ENCODE results near the gene GADD45B.
"Not testable (repeated sequence)": the region's sequence is repeated elsewhere in the genome, so short reads cannot be mapped to it uniquely, and the experiment has no call there.

GADD45B gene

DNA sequence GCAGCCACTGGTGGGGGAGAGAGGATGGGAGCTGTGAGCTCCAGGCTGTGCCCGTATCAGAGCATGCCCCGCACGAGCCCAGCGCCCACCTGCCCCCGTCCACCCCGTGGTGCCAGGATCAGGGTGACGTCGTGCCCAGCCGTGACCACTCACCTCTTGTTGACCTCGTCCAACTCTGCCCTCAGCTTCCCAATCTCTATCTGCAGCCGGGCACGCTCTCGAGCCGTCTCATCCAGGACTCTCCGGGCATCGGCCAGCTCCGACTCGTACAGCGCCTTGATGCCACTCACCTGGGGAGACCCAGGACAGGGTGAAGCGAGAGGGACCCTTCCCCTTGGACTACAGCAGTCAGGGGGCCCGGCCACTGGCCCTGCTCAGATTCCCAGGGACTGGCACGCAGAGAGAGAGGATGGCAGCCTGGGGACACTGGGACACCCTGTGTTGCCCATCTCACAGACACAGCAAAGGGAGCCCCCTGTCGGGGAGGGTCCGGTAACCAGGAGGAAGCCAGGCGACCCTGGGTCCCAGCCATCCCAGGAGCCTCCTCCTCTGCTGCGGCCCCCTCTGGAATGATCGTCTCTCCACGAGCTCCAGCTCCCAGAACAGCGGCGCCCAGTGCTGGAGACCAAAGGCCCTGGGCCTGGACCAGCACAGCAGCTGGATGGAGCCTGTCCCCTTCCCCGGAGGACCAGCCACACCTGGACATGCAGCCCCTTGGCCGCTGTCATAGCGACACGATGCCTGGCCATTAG, 31.5 kb upstream of the GADD45B start:
- no peak for DNase-seq (ENCODE audit: low read depth in 2 of 2)

GRCh38 chr19:2446381-2446780, 29.5 kb upstream of the GADD45B start:
- DNase-seq (ENCODE audit: low read depth in 2 of 2), result no peak

DNA sequence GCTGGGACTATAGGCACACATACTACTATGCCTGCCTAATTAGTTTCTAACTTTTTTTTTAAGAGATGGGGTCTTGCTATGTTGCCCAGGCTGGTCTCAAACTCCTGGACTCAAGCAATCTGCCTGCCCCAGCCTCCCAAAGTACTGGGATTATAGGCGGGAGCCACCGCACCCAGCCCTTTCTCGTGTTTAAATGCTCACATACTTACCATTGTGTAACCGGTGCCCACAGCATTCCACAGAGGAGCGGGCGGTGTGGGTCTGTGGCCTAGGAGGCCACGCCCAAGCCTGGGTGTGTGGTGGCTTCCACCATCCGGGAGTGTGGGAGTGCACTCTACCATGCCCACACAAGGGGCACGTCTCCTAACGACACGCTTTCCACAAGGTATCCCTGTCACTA, 26.9 kb upstream of the GADD45B start:
- no peak for DNase-seq (ENCODE audit: low read depth in 2 of 2)

GRCh38 chr19:2451138-2451537, 24.8 kb upstream of the GADD45B start:
- DNase-seq (ENCODE audit: low read depth in 2 of 2), result no peak

- no peak for DNase-seq (ENCODE audit: low read depth in 2 of 2)
Measured at GRCh38 chr19:2451741-2452140, 24.2 kb upstream of the GADD45B start.

DNA sequence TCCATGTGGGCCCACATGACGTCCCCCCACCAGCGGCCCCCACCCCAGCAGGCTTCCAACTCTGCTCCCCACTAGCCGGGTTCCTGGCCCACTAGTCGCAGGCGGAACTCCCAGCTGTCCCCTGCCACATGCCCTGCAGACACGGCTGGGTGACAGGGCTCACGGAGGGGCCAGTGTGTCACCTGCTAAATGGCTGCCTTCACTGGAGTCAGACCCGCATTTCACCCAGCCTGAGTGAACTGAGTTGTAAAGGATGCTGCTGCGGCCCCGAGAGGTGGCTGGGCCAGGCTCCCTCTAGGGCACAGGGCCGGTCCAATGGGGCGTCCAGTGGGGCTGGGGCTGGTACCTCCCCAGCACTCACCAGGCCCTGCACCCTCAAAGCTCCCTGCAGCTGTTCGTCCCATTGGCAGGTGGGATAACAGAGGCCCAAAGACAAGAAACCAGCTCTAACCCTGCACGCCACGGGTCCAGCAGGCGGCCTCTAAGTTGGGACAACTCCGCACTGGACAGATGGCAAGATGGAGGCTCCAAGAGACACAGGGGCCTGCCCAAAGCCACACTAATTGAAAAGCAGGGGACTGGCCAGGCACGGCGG, 22.4 kb upstream of the GADD45B start:
- no peak for DNase-seq (ENCODE audit: low read depth in 2 of 2)

DNA sequence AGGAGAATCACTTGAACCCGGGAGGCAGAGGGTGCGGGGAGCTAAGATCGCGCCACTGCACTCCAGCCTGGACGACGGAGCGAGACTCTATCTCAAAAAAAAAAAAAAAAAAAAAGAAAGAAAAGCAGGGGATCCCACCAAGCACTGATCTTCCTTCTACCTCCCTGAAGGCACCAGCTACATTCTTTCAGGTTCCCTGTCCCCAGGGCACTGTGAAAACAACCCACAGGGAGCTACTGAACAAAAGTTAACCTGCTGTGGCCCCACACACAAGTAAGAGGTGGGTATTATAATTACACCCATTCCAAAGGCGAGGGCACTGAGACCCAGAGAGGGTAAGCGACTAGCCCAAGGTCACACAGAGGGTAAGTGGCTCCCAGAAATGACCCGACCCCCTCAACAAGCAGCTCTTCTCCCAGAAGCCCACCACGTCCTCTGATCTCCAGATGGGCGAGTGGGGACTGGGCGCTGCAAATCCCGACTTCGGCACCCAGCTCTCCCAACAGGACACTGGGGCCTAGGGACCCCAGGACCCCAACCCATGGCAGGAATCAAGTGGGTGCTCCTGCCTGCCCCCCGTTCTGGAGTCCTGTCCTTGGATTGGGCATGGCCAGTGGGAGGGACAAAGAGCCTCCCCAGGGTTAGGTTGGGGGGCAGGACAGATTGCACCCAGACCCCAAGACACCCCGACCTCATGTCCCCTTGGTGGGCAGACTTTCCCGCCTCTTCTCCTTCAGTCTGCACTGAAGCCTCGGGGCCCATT, 21.5 kb upstream of the GADD45B start:
- DNase-seq (ENCODE audit: low read depth in 2 of 2), result no peak

GRCh38 chr19:2454962-2455850, 20.7 kb upstream of the GADD45B start:
- no peak for DNase-seq (ENCODE audit: low read depth in 2 of 2)

DNA sequence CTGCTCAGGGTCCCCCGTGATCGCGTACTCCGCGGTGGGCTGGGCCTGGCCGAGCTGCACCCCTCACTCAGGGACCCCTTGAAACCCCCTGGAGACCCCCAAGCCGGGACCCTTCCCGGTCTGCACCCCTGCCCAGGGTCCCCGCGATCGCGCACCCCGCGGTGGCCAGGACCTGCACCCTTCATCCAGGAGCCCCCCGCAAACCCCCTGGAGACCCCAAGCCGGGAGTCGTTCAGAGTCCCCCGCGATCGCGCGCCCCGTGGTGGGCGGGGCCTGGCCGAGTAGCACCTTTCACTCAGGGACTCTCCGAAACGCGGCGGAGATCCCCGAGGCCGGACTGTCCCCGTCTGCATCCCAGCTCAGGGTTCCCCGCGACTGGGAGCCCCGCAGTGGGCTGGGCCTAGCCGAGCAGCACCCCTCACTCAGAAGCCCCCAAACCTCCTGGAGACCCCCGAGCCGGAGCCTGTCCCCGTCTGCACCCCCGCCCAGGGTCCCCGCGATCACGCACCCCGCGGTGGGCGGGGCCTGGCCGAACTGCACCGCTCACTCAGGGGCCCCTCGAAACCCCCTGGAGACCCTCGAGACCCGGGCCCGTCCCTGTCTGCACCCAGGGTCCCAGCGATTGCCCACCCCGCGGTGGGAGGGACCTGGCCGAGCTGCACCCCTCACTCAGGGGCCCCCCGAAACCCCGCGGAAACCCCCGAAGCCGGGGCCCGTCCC, 19.9 kb upstream of the GADD45B start:
- peak in 1 of 2 donors; percentile 8 for DNase-seq (ENCODE audit: low read depth in 2 of 2)

DNA sequence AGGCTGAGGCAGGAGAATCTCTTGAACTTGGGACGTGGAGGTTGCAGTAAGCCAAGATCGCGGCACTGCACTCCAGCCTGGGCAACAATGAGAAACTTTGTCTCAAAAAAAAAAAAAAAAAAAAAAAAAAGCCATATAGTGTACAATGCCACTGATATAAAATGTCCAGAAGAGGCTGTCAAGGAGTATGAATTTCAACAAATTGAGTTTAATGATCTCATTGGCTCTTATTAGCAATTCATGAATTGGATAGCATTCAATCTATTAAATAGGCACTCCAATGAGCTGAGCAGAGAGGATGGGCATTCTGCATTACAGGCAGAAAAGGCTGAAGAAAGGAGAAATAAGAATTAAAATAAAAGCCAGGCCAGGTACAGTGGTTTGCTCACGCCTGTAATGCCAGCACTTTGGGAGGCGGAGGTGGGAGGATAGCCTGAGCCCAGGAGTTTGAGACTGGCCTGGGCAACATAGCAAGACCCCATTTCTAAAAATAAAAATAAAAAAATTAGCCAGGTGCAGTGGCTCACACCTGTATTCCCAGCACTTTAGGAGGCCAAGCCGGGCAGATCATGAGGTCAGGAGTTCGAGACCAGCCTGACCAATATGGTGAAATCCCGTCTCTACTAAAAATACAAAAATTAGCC, 18.4 kb upstream of the GADD45B start:
- DNase-seq (ENCODE audit: low read depth in 2 of 2), result no peak

- DNase-seq (ENCODE audit: low read depth in 2 of 2), result no peak
Measured at GRCh38 chr19:2458054-2458453, 17.9 kb upstream of the GADD45B start.

DNA sequence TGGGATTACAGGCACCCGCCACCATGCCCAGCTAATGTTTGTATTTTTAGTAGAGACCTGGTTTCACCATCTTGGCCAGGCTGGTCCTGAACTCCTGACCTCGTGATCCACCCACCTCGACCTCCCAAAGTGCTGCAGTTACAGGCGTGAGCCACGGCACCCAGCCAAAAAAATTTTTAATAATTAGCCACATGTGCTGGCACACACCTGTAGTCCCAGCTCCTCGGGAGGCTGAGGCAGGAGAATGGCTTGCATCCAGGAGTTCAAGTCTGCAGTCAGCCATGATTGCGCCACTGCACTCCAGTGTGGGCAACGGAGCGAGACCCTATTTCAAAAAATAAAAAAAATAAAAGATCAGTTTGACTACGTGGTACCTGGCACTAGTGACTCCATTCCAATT, 17.2 kb upstream of the GADD45B start:
- DNase-seq (ENCODE audit: low read depth in 2 of 2), result not testable (repeated sequence)

GRCh38 chr19:2460245-2460644, 15.7 kb upstream of the GADD45B start:
- DNase-seq (ENCODE audit: low read depth in 2 of 2), result no peak

DNA sequence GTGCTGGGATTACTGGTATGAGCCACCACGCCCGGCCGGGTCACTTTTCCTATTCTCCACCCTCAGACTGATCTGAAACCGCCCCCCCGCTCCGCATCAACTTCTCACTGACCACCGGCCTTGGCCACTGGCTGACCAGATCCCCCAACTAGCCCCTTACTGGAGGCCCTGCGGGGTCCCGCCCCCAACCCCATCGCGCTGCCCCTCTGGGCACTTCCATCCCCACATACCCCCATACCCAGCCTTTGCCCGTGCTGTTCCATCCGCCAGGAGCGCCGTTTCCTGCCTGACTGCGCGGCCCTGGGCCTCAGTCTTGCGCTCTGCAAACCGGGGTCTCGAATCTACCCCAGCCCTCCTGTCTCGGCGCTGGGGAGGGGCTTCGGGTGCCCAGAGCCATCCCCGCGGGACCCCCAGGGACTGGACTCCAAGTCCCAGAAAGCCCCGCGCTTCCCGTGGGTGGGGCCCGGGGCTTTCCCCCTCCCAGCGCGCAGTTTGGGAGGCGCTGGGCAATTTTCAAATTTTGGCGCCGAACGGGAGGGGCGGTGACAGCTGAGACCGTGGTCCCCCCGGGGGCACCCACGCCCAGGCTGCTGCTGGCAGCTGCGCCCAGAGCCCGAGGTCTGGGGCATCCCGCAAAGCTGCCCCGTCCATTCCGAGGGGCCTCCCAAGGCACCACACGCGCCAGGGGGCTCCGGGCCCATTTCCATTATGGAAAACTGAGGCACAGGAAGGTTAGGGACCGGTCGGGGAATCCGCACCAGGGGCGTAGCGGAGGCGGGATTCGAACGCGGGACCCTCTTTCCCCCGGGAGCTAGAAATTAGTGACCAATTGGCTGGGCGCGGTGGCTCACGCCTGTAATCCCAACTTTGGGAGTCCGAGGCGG, 13.9 kb upstream of the GADD45B start:
- DNase-seq (ENCODE audit: low read depth in 2 of 2), result peak; percentile 12 to 29

DNA sequence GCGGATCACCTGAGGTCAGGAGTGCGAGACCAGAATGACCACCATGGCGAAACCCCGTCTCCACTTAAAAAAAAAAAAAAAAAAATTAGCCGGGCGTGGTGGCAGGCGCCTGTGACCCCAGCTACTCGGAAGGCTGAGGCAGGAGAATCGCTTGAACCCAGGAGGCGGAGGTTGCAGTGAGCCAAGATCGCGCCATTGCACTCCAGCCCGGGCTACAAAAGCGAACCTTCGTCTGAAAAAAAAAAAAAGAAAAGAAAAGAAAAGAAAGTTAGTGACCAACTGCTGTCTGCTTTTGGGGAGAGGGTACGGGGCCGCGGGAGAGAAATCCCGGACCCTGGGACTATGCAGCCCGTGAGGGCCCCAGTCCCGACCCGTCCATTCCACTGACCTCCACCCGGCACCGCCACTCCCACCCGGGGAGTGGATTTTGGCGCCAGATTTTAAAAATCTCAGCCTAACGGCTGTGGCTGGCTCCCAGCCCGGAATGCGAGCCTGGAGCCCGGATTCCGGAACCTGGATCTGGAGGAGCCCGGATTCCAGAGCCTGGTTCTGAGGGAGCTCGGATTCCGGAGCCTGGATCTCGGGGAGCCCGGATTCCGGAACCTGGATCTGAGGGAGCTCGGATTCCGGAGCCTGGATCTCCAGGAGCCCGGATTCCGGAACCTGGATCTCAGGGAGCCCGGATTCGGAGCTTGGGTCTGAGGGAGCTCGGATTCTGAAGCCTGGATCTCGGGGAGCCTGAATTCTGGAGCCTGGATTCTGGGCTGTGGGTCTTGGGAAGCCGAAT, 13.1 kb upstream of the GADD45B start:
- DNase-seq (ENCODE audit: low read depth in 2 of 2), result no peak

DNA sequence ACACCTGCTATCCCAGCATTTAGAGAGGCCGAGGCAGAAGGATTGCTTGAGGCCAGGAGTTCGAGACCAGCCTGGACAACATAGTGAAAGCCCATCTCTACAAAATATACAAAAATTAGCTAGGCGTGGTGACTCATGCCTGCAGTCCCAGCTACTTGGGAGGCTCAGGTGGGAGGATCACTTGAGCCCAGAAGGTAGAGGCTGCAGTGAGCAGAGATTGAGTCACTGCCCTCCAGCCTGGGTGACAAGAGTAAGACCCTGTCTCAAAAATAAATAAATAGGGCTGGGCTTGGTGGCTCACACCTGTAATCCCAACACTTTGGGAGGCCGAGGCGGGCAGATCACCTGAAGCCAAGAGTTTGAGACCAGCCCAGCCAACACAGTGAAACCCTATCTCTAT, 12.2 kb upstream of the GADD45B start:
- not testable (repeated sequence) for DNase-seq (ENCODE audit: low read depth in 2 of 2)

DNA sequence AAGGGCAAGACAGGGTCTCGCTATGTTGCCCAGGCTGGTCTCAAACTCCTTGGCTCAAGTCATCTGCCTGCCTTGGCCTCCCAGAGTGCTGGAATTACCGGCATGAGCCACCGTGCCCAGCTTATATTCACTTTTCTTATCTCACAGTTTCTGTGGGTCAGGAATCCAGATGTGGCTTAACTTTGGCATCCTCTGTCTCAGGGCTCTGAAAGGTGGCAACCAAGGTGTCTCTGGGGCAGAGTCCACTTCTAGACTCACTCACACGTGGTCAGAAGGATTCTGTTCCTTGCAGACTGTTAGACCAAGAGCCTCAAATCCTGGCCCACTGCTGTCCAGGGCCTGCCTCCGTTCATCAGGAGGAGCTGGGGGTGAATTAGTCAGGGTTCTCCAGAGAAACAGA, 11.5 kb upstream of the GADD45B start:
- no peak for DNase-seq (ENCODE audit: low read depth in 2 of 2)

GRCh38 chr19:2468596-2468995, 7.3 kb upstream of the GADD45B start:
- DNase-seq (ENCODE audit: low read depth in 2 of 2), result no peak
